Ammon's horn (tissue), 1 donor: ENCODE results near the gene DRC3.

Experiments
- DNase-seq: peaks from one replicate; pipeline ENCODE4 v3.0.0-alpha.2; 2016; ENCODE audit warnings: low spot score

Gene DRC3

GRCh38 chr17:18045691-18046350 is 73.2 kb downstream of the DRC3 start:
- no peak for DNase-seq

- no peak for DNase-seq
These were observed 82.9 kb downstream of the DRC3 start for GRCh38 chr17:18055597-18055996.

- DNase-seq: no peak
These were observed 83.6 kb downstream of the DRC3 start for GRCh38 chr17:18056214-18056613.

- no peak for DNase-seq
These were observed 86.6 kb downstream of the DRC3 start for GRCh38 chr17:18059283-18059682.

GRCh38 chr17:18064053-18064452 is 91.4 kb downstream of the DRC3 start:
- DNase-seq: no peak

GRCh38 chr17:18065546-18065945 is 92.9 kb downstream of the DRC3 start:
- no peak for DNase-seq
